EH (cell line): ENCODE results near the gene BCL3.
A peak's percentile ranks its signal among the peaks of the same experiment; 100 is the strongest.

Experiments used
- DNase-seq: peaks from one replicate; pipeline ENCODE4 v3.0.0-alpha.2; 2015; ENCODE audit warnings: low read depth

BCL3 gene

GRCh38 chr19:44794610-44795009, 46.1 kb downstream of the BCL3 start:
- no peak for DNase-seq

- no peak for DNase-seq
These were observed 47.0 kb downstream of the BCL3 start for GRCh38 chr19:44795398-44795987.

GRCh38 chr19:44796701-44797115, 48.2 kb downstream of the BCL3 start:
- DNase-seq = peak; percentile 11

GRCh38 chr19:44799627-44800346, 51.3 kb downstream of the BCL3 start:
- DNase-seq = no peak

- DNase-seq = peak; percentile 75
These were observed 52.0 kb downstream of the BCL3 start for GRCh38 chr19:44800461-44800860.

- no peak for DNase-seq
These were observed 55.2 kb downstream of the BCL3 start for GRCh38 chr19:44803442-44804428.

GRCh38 chr19:44806291-44806690, 57.8 kb downstream of the BCL3 start:
- DNase-seq = no peak

GRCh38 chr19:44807162-44807561, 58.7 kb downstream of the BCL3 start:
- no peak for DNase-seq

- peak; percentile 70 for DNase-seq
These were observed 59.3 kb downstream of the BCL3 start for GRCh38 chr19:44807652-44808462.

GRCh38 chr19:44808463-44809371, 60.2 kb downstream of the BCL3 start, which contains the start of gene BCAM:
Gene BCAM (plus strand): TSS chr19:44809103. CDS start chr19:44809125, 22 bp downstream.
- peak; percentile 79 for DNase-seq
